Measurements from ENCODE around the gene ANO9. TPM values are rescaled to one million over a fixed set of nuclear protein-coding genes. Genes with fewer than 3 reads are reported as not detected.

Gene ANO9
- total and polyA plus RNA-seq, 2 experiments from 2014 or later: not detected

GRCh38 chr11:477052-477715 is 35.4 kb upstream of the ANO9 start:
- Histone ChIP-seq H3K79me2 (ENCODE audit: insufficient read depth) (peaks cover 48% of the 10 kb centered on the region), H3K4me2 (ENCODE audit: unreplicated experiment) (no peak overlapping the region), H3K27ac (no peak overlapping the region), H3K9me3 (ENCODE audit: low read depth) (no peaks in the 10 kb centered on the region), H3F3A (ENCODE audit: insufficient read depth) (no peaks in the 10 kb centered on the region), H2AFZ (no peak overlapping the region), H3K9ac (no peak overlapping the region), H3K4me3 (no peak overlapping the region), H3K9me2 (ENCODE audit: insufficient read depth) (no peaks in the 10 kb centered on the region), H3K36me3 (ENCODE audit: low read depth) (no peaks in the 10 kb centered on the region), H4K20me1 (ENCODE audit: insufficient read depth) (no peaks in the 10 kb centered on the region), H3K27me3 (replicated peaks; ENCODE audit: insufficient read depth) (no peaks in the 10 kb centered on the region), H3K4me1 (ENCODE audit: insufficient read depth) (no peaks in the 10 kb centered on the region)
- WGBS, 2 experiments (ENCODE audit: low coverage in 1 of 2, low lambda C conversion rate in 2 of 2, missing lambda C conversion rate in 2 of 2): 86 to 88% methylated on average over 15 to 16 of the region's 16 CpGs
- in situ Hi-C loops (cut with MboI): no loop called here
- no peak for TF ChIP-seq EZH2 (IDR thresholded peaks at IDR 0.05; ENCODE audit: insufficient read depth, poor library complexity, severe bottlenecking)
- DNase-seq: no peak

- Histone ChIP-seq H3K9me2 (ENCODE audit: insufficient read depth) (no peaks in the 10 kb centered on the region), H3K36me3 (ENCODE audit: low read depth) (no peaks in the 10 kb centered on the region), H3K9ac (no peak overlapping the region), H3K79me2 (ENCODE audit: insufficient read depth) (peaks cover 52% of the 10 kb centered on the region), H3K9me3 (ENCODE audit: low read depth) (no peaks in the 10 kb centered on the region), H3F3A (ENCODE audit: insufficient read depth) (no peaks in the 10 kb centered on the region), H3K4me3 (no peak overlapping the region), H3K27ac (no peak overlapping the region), H4K20me1 (ENCODE audit: insufficient read depth) (no peaks in the 10 kb centered on the region), H2AFZ (no peak overlapping the region), H3K27me3 (replicated peaks; ENCODE audit: insufficient read depth) (no peaks in the 10 kb centered on the region), H3K4me2 (ENCODE audit: unreplicated experiment) (no peak overlapping the region), H3K4me1 (ENCODE audit: insufficient read depth) (no peaks in the 10 kb centered on the region)
- TF ChIP-seq EZH2 (IDR thresholded peaks at IDR 0.05; ENCODE audit: insufficient read depth, poor library complexity, severe bottlenecking) (no peak), EZH2phosphoT487 (IDR thresholded peaks at IDR 0.05; ENCODE audit: insufficient read depth, low read depth) (no peak)
- 96 to 97% methylated on average over 14 to 15 of the region's 15 CpGs for WGBS, 2 experiments (ENCODE audit: low coverage in 1 of 2, low lambda C conversion rate in 2 of 2, missing lambda C conversion rate in 2 of 2)
- no peak for DNase-seq
- in situ Hi-C loops (cut with MboI): no loop called here
Observed at GRCh38 chr11:476416-476815, 34.6 kb upstream of the ANO9 start.

GRCh38 chr11:475941-476340 is 34.1 kb upstream of the ANO9 start:
- Histone ChIP-seq H3K9me3 (ENCODE audit: low read depth) (no peaks in the 10 kb centered on the region), H4K20me1 (ENCODE audit: insufficient read depth) (no peaks in the 10 kb centered on the region), H2AFZ (no peak overlapping the region), H3K4me3 (no peak overlapping the region), H3K4me2 (ENCODE audit: unreplicated experiment) (no peak overlapping the region), H3K79me2 (ENCODE audit: insufficient read depth) (peaks cover 56% of the 10 kb centered on the region), H3K27ac (no peak overlapping the region), H3K9ac (no peak overlapping the region), H3K9me2 (ENCODE audit: insufficient read depth) (no peaks in the 10 kb centered on the region), H3K36me3 (ENCODE audit: low read depth) (no peaks in the 10 kb centered on the region), H3K4me1 (ENCODE audit: insufficient read depth) (no peaks in the 10 kb centered on the region), H3K27me3 (replicated peaks; ENCODE audit: insufficient read depth) (no peaks in the 10 kb centered on the region), H3F3A (ENCODE audit: insufficient read depth) (no peaks in the 10 kb centered on the region)
- TF ChIP-seq EZH2 (IDR thresholded peaks at IDR 0.05; ENCODE audit: insufficient read depth, poor library complexity, severe bottlenecking): no peak
- no peak for TF ChIP-seq EZH2phosphoT487 (IDR thresholded peaks at IDR 0.05; ENCODE audit: insufficient read depth, low read depth)
- in situ Hi-C loops (cut with MboI): no loop called here
- 90 to 92% methylated on average over 9 of the region's 9 CpGs for WGBS, 2 experiments (ENCODE audit: low coverage in 1 of 2, low lambda C conversion rate in 2 of 2, missing lambda C conversion rate in 2 of 2)
- DNase-seq: no peak

GRCh38 chr11:474914-475506 is 33.2 kb upstream of the ANO9 start:
- Histone ChIP-seq H3K4me2 (ENCODE audit: unreplicated experiment) (no peak overlapping the region), H4K20me1 (ENCODE audit: insufficient read depth) (no peaks in the 10 kb centered on the region), H3K9me3 (ENCODE audit: low read depth) (no peaks in the 10 kb centered on the region), H3F3A (ENCODE audit: insufficient read depth) (no peaks in the 10 kb centered on the region), H3K79me2 (ENCODE audit: insufficient read depth) (peaks cover 57% of the 10 kb centered on the region), H3K9ac (no peak overlapping the region), H3K27ac (no peak overlapping the region), H3K36me3 (ENCODE audit: low read depth) (no peaks in the 10 kb centered on the region), H3K27me3 (replicated peaks; ENCODE audit: insufficient read depth) (no peaks in the 10 kb centered on the region), H3K4me1 (ENCODE audit: insufficient read depth) (peaks cover 2% of the 10 kb centered on the region; the same call in 1 of the 2 replicates), H3K9me2 (ENCODE audit: insufficient read depth) (no peaks in the 10 kb centered on the region), H3K4me3 (no peak overlapping the region), H2AFZ (no peak overlapping the region)
- WGBS, 2 experiments (ENCODE audit: low coverage in 1 of 2, low lambda C conversion rate in 2 of 2, missing lambda C conversion rate in 2 of 2): 95 to 98% methylated on average over 48 of the region's 48 CpGs
- no peak for DNase-seq
- TF ChIP-seq EZH2 (IDR thresholded peaks at IDR 0.05; ENCODE audit: insufficient read depth, poor library complexity, severe bottlenecking): no peak
- TF ChIP-seq EZH2phosphoT487 (IDR thresholded peaks at IDR 0.05; ENCODE audit: insufficient read depth, low read depth): no peak
- in situ Hi-C loops (cut with MboI): no loop called here
